CD4-positive, alpha-beta T cell treated with Interleukin-6 for 4 hours (primary cell): Measurements from ENCODE around the gene CENPF.

Experiments used
- DNase-seq: peaks from one replicate; pipeline ENCODE4 v3.0.0-alpha.2; 2020; ENCODE audit warnings: mixed read lengths

Gene CENPF

GRCh38 chr1:214621236-214621635 is 18.2 kb downstream of the CENPF start:
- DNase-seq, result no peak

GRCh38 chr1:214623430-214623829 is 20.4 kb downstream of the CENPF start:
- DNase-seq, result no peak

GRCh38 chr1:214632091-214632490 is 29.1 kb downstream of the CENPF start:
- peak; percentile 49 for DNase-seq

GRCh38 chr1:214633686-214634085 is 30.7 kb downstream of the CENPF start:
- no peak for DNase-seq

GRCh38 chr1:214634267-214634666 is 31.3 kb downstream of the CENPF start:
- no peak for DNase-seq

GRCh38 chr1:214635086-214635485 is 32.1 kb downstream of the CENPF start:
- no peak for DNase-seq

- DNase-seq, result no peak
Observed at GRCh38 chr1:214635506-214635905, 32.5 kb downstream of the CENPF start.

GRCh38 chr1:214636436-214636835 is 33.4 kb downstream of the CENPF start:
- DNase-seq, result no peak

GRCh38 chr1:214637125-214637524 is 34.1 kb downstream of the CENPF start:
- no peak for DNase-seq

GRCh38 chr1:214637722-214638458 is 34.9 kb downstream of the CENPF start:
- peak; percentile 52 for DNase-seq

GRCh38 chr1:214638459-214638807 is 35.4 kb downstream of the CENPF start:
- no peak for DNase-seq

- no peak for DNase-seq
Observed at GRCh38 chr1:214638997-214639396, 36.0 kb downstream of the CENPF start.

- no peak for DNase-seq
Observed at GRCh38 chr1:214640431-214641213, 37.6 kb downstream of the CENPF start.

- no peak for DNase-seq
Observed at GRCh38 chr1:214641214-214641895, 38.4 kb downstream of the CENPF start.

- DNase-seq, result no peak
Observed at GRCh38 chr1:214643030-214643429, 40.0 kb downstream of the CENPF start.

- DNase-seq, result peak; percentile 26
Observed at GRCh38 chr1:214645712-214646111, 42.7 kb downstream of the CENPF start.

GRCh38 chr1:214648801-214649200 is 45.8 kb downstream of the CENPF start:
- DNase-seq, result no peak

- no peak for DNase-seq
Observed at GRCh38 chr1:214649607-214650006, 46.6 kb downstream of the CENPF start.

GRCh38 chr1:214650664-214651063 is 47.7 kb downstream of the CENPF start:
- DNase-seq, result no peak

GRCh38 chr1:214657299-214657698 is 54.3 kb downstream of the CENPF start:
- DNase-seq, result no peak

- DNase-seq, result no peak
Observed at GRCh38 chr1:214658175-214658574, 55.2 kb downstream of the CENPF start.

- no peak for DNase-seq
Observed at GRCh38 chr1:214658785-214659184, 55.8 kb downstream of the CENPF start.

GRCh38 chr1:214660190-214660589 is 57.2 kb downstream of the CENPF start:
- no peak for DNase-seq

- peak; percentile 39 for DNase-seq
Observed at GRCh38 chr1:214660900-214661299, 57.9 kb downstream of the CENPF start.
